Glutamatergic neuron (in vitro differentiated cells): ENCODE results near the gene EYA4. TPM values are rescaled to one million over a fixed set of nuclear protein-coding genes. Genes with fewer than 3 reads are reported as not detected.
A peak's percentile ranks its signal among the peaks of the same experiment; 100 is the strongest.

Experiments
- DNase-seq: peaks from one replicate; pipeline ENCODE4 v3.0.0; 2022
- H3K27ac Mint-ChIP-seq: one replicate; pipeline ENCODE4 v1.8.0; 2020; ENCODE audit warnings: mild to moderate bottlenecking, mixed read lengths, inconsistent platforms; ENCODE audit not compliant: unreplicated experiment
- H3K27me3 Mint-ChIP-seq: one replicate; pipeline ENCODE4 v1.8.0; 2020; ENCODE audit warnings: mild to moderate bottlenecking, moderate library complexity, mixed read lengths, inconsistent platforms; ENCODE audit not compliant: unreplicated experiment
- H3K36me3 Mint-ChIP-seq: one replicate; pipeline ENCODE4 v1.8.0; 2020; ENCODE audit warnings: mild to moderate bottlenecking, mixed read lengths, inconsistent platforms; ENCODE audit not compliant: unreplicated experiment
- H3K4me1 Mint-ChIP-seq: one replicate; pipeline ENCODE4 v1.8.0; 2020; ENCODE audit warnings: mild to moderate bottlenecking, low read depth, mixed read lengths, inconsistent platforms; ENCODE audit not compliant: unreplicated experiment
- H3K4me3 Mint-ChIP-seq: one replicate; pipeline ENCODE4 v1.8.0; 2020; ENCODE audit warnings: mild to moderate bottlenecking, mixed read lengths, inconsistent platforms; ENCODE audit not compliant: unreplicated experiment
- H3K9me3 Mint-ChIP-seq: one replicate; pipeline ENCODE4 v1.8.0; 2020; ENCODE audit warnings: mild to moderate bottlenecking, moderate library complexity, mixed read lengths, inconsistent platforms; ENCODE audit not compliant: unreplicated experiment
- CTCF ChIP-seq: fragments of 200-600 bp; sonication (generic); IDR thresholded peaks from one replicate; pipeline ENCODE4 v1.5.0; 2021; ENCODE audit not compliant: partially characterized antibody, unreplicated experiment
- total RNA-seq: library from RNA; stranded (reverse); fragmentation: NEBNext Ultra II Directional; extraction: Animal tissue kit (Norgen Biotek cat#: 25700); gene quantifications from one replicate; pipeline ENCODE4 v1.2.1, GENCODE V29; 2021; ENCODE audit not compliant: unreplicated experiment

Gene EYA4
- total RNA-seq, 1 donor from 2014 or later: not detected

DNA sequence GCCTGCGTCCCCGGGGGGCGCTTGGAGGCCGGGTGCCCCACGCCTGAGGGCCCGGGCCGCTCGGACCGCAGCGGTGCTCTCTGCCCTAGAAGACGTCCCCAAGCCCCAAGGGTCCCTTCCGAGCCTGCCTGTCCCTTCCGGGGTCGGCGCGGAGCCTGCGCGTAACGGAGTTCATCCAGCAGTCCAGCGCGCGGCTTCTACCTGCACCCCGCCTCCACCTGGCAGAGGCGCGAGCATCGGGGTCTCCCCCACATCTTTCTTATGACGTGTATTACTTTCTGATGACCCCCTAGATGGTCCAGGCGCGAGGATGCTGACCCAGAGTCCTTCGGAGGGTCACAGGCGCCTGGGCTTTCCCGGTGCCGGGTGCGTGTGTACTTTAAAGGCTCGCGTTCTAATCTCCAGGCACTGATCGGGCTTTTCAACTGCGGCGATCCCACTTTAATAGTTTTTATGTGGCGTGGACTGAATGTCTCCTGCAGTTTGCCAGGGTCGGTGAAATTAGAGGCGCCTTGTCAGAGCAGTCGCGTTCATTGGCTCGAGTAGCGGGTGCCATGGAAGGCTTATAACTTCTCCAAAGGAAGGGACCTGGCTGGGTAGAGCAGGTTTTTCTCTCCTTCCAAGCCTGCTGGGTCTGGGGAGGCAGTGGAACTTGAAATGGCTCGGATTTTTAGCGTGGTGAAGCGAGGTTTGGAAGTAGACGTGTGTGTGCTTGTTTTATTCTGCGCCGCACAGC lies 912 bp downstream of the EYA4 start:
- H3K4me3 Mint-ChIP-seq: peak overlapping the region; percentile 83
- H3K36me3 Mint-ChIP-seq: no peaks in the 10 kb centered on the region
- H3K27ac Mint-ChIP-seq: no peak overlapping the region
- peak; percentile 57 for DNase-seq
- H3K27me3 Mint-ChIP-seq: peaks cover 37% of the 10 kb centered on the region
- no peak for TF ChIP-seq CTCF
- peaks cover 12% of the 10 kb centered on the region for H3K9me3 Mint-ChIP-seq
- peaks cover 10% of the 10 kb centered on the region for H3K4me1 Mint-ChIP-seq

DNA sequence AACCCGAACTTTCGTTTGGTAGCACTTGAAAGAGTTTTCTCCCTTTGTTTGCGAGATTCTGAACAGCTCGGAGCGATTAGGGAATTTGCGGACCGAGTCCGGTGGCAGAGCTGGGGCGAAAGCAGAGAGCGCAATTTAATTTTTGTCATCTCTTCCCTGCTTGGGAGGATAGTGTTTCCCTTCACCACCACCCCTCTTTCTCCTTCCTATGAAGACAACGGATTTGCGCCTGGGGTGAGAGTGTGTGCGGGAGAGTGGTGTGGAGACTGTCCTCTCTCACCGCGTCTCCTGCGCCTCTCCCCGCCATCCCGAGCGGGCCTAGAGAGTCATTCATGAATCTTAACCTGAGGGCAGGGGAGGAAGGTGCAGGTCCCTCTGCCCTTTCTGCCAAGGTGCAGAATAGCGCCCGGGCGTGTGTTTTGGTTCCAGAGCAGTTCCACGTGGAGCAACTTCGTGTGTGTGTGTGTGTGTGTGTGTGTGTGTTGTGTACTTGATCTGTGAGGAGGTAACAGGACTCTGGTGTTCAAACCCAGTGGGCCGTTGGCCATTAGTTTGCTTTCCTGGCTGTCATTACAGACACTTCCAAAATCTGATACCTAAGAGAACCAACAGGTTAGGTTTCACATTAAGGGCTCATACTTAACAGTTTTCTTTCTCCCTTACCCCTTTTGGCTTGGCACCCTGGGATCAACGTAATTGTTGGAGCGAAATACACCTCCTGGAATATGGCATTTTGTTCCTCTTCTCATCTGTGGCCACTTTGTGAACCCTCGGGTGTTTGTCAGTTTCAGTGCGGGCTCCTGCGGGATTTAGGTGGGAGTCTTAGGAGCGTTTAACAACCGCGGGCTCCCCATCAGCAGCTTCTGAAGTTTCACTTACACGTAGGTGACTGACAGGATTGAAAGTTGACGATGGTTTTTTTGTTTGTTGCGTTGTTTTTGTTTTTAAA lies 1.8 kb downstream of the EYA4 start:
- peak; percentile 25 for DNase-seq
- Mint-ChIP-seq H3K36me3 (no peaks in the 10 kb centered on the region), H3K4me1 (peaks cover 10% of the 10 kb centered on the region), H3K27me3 (peaks cover 37% of the 10 kb centered on the region), H3K27ac (no peak overlapping the region), H3K4me3 (peak overlapping the region; percentile 83), H3K9me3 (peaks cover 12% of the 10 kb centered on the region)
- no peak for TF ChIP-seq CTCF

- DNase-seq: no peak
- H3K36me3 Mint-ChIP-seq: no peaks in the 10 kb centered on the region
- TF ChIP-seq CTCF: no peak
- H3K27me3 Mint-ChIP-seq: peaks cover 37% of the 10 kb centered on the region
- no peak overlapping the region for H3K4me3 Mint-ChIP-seq
- H3K4me1 Mint-ChIP-seq: peaks cover 10% of the 10 kb centered on the region
- H3K9me3 Mint-ChIP-seq: peaks cover 12% of the 10 kb centered on the region
- no peak overlapping the region for H3K27ac Mint-ChIP-seq
These were observed 2.7 kb downstream of the EYA4 start for GRCh38 chr6:133243723-133244305.

GRCh38 chr6:133244519-133244918 lies 3.4 kb downstream of the EYA4 start:
- Mint-ChIP-seq H3K4me3 (no peak overlapping the region), H3K27ac (no peak overlapping the region)

More at GRCh38 chr6:133244519-133244918, 3.4 kb downstream of the EYA4 start:
- no peak for DNase-seq
- Mint-ChIP-seq H3K36me3 (no peaks in the 10 kb centered on the region), H3K27me3 (peaks cover 36% of the 10 kb centered on the region), H3K4me1 (peaks cover 10% of the 10 kb centered on the region), H3K9me3 (peaks cover 12% of the 10 kb centered on the region)
- TF ChIP-seq CTCF: no peak
